HEK293 (cell line): ENCODE measurements around the gene GID8.

ENCODE experiments used
- ATF2 ChIP-seq: fragments of 450-650 bp; formaldehyde crosslinking; IDR thresholded peaks from 2 replicates; pipeline ENCODE4 v1.5.1; 2016; ENCODE audit warnings: missing biosample characterization, missing genetic modification characterization, low read depth
- EGR2 ChIP-seq: fragments of 450-650 bp; formaldehyde crosslinking; IDR thresholded peaks from 2 replicates; pipeline ENCODE4 v1.5.1; 2016; ENCODE audit warnings: low read depth, missing biosample characterization, missing genetic modification characterization
- GLI2 ChIP-seq: fragments of 450-650 bp; formaldehyde crosslinking; IDR thresholded peaks from 2 replicates; pipeline ENCODE4; 2017; ENCODE audit warnings: missing biosample characterization, missing genetic modification characterization, low read depth, borderline replicate concordance
- KLF9 ChIP-seq: fragments of 450-650 bp; formaldehyde crosslinking; IDR thresholded peaks from 2 replicates; pipeline ENCODE4 v1.5.1; 2016; ENCODE audit warnings: missing biosample characterization, missing genetic modification characterization, low read depth
- ZBTB17 ChIP-seq: fragments of 450-650 bp; formaldehyde crosslinking; IDR thresholded peaks from 2 replicates; pipeline ENCODE4 v1.5.1; 2016; ENCODE audit warnings: missing biosample characterization, missing genetic modification characterization
- ZEB2 ChIP-seq: fragments of 450-650 bp; formaldehyde crosslinking; IDR thresholded peaks from 2 replicates; pipeline ENCODE4 v1.5.1; 2016; ENCODE audit warnings: missing biosample characterization, missing genetic modification characterization
- ZNF169 ChIP-seq: fragments of 450-650 bp; formaldehyde crosslinking; IDR thresholded peaks from 2 replicates; pipeline ENCODE4 v1.5.1; 2016; ENCODE audit warnings: missing biosample characterization, missing genetic modification characterization
- ZNF211 ChIP-seq: fragments of 450-650 bp; formaldehyde crosslinking; IDR thresholded peaks from 2 replicates; pipeline ENCODE4 v1.5.1; 2016; ENCODE audit warnings: low read depth, missing biosample characterization, missing genetic modification characterization
- ZNF274 ChIP-seq, 2 experiments: fragments of 200-500 bp in 1 of 2; fragments of 450-650 bp in 1 of 2; sonication (Bioruptor generic) in 1 of 2; formaldehyde crosslinking in 1 of 2; IDR thresholded peaks; 2 replicates each; pipeline versions ENCODE4 v1.5.1 to v1.6.1; 2014 to 2016; ENCODE audit warnings: borderline replicate concordance in 1 of 2, inconsistent platforms in 1 of 2, low read length in 1 of 2, missing biosample characterization in 1 of 2, missing genetic modification characterization in 1 of 2
- ZNF629 ChIP-seq: fragments of 450-650 bp; formaldehyde crosslinking; IDR thresholded peaks from 2 replicates; pipeline ENCODE4 v1.5.1; 2017; ENCODE audit warnings: missing biosample characterization, missing genetic modification characterization
- TF ChIP-seq, protein P1 (sequence below): fragments of 450-650 bp; formaldehyde crosslinking; IDR thresholded peaks from 2 replicates; pipeline ENCODE4 v1.5.1; 2016; ENCODE audit warnings: missing biosample characterization, missing genetic modification characterization

- TF ChIP-seq, protein P1, sequence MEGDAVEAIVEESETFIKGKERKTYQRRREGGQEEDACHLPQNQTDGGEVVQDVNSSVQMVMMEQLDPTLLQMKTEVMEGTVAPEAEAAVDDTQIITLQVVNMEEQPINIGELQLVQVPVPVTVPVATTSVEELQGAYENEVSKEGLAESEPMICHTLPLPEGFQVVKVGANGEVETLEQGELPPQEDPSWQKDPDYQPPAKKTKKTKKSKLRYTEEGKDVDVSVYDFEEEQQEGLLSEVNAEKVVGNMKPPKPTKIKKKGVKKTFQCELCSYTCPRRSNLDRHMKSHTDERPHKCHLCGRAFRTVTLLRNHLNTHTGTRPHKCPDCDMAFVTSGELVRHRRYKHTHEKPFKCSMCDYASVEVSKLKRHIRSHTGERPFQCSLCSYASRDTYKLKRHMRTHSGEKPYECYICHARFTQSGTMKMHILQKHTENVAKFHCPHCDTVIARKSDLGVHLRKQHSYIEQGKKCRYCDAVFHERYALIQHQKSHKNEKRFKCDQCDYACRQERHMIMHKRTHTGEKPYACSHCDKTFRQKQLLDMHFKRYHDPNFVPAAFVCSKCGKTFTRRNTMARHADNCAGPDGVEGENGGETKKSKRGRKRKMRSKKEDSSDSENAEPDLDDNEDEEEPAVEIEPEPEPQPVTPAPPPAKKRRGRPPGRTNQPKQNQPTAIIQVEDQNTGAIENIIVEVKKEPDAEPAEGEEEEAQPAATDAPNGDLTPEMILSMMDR = no peak
- TF ChIP-seq ZNF629 (tag by site-specific recombination) = no peak
- no peak for TF ChIP-seq ZBTB17 (tag by site-specific recombination)
- TF ChIP-seq ZNF274 (IDR thresholded peaks at IDR 0.05; ENCODE audit: low read length) = no peak
- no peak for TF ChIP-seq ZNF274 (tag by site-specific recombination; IDR thresholded peaks at IDR 0.05; ENCODE audit: borderline replicate concordance)
- no peak for TF ChIP-seq GLI2 (tag by site-specific recombination)
- no peak for TF ChIP-seq ATF2
- no peak for TF ChIP-seq EGR2 (tag by site-specific recombination)
- no peak for TF ChIP-seq ZNF211 (tag by site-specific recombination)
- TF ChIP-seq ZNF169 = no peak
- no peak for TF ChIP-seq ZEB2 (tag by site-specific recombination)
- no peak for TF ChIP-seq KLF9 (tag by site-specific recombination)
Measured at GRCh38 chr20:62925076-62925419, 12.9 kb upstream of the GID8 start.
